NCI-H526 treated with DMSO at 0.1 percent for 48 hours (cell line): ENCODE data around the gene ESRRG.

Experiments used
- DNase-seq: peaks from one replicate; lab custom pipeline; 2025; lab: John Stamatoyannopoulos, UW

Gene ESRRG

DNA sequence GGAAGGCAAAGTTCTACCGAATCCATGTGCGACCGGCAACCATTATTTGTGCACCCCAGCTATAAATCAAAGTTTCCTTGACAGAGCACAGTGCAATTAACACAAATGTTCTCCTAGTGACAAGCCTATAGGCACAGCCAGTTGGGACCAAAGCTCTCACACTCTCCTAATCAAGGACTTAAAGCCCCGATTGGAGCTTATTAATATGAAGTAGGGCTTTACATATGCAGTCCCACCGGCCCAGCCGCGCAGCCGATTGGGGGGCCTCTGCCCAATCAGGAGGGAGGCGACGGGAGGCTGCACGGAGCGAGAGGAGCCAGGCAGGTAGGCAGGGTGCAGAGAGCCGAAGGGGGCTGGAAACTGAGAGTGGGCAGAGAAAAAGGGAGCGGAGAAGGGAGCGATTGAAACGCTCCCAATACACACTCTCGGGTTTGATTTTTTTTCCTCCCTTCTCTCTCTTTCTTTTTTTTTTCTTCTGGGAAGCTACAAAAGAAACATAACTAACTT, at the start of gene ESRRG:
Gene ESRRG, minus strand, starts transcription at position 156 of the 507 bp plus-strand sequence. Its CDS starts 130 bp downstream, at position 26.
- peak; percentile 66 for DNase-seq

DNA sequence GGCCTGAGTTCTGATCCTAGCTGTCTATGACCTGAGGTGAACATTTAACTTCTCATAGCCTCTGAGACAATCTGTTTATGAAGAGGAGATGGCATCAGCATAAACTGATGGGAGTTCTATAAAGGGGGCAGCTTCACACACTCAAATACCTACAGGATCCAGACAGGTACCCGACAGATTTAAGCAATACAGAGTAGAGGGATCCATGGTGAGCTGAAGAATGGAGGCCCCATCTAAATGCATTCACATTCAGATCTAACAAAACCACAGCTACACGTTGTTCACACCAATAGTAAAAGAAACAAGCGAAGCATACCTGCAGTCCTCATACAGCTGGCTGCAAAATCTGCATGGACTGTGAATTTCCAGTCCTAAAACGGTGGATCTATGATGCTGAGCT, 48.7 kb upstream of the ESRRG start:
- no peak for DNase-seq

DNA sequence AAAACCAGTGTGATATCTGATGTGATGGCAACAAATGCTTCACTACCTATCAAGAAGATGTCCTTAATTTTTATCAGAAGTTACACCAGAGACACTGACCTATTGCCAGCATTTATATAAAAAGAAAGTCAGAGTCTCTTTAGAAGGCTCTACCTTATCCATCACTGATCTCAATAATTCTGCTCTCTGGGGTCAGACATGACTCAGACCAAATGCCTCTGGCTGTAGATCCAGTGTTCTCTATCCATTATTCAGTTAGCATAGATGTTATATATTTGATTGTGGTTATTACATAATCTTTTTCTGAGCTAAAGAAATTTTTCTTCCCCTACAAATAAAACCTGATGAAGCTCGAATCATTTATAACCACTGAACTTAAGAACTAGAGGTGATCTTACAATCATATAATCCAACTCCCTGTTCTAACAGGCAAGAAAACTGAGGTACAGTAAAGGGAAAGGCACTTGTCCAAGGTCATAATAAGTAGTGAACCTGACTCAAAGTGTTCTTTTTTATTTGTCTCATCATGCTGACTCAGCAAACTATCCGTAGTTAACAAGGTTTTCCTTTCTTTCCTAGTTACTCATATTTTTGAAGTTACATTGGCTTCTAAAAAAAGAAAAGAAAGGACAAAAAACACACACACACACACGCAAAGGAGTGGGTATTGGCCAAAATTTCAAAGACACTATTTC, 43.6 kb upstream of the ESRRG start:
- no peak for DNase-seq

DNA sequence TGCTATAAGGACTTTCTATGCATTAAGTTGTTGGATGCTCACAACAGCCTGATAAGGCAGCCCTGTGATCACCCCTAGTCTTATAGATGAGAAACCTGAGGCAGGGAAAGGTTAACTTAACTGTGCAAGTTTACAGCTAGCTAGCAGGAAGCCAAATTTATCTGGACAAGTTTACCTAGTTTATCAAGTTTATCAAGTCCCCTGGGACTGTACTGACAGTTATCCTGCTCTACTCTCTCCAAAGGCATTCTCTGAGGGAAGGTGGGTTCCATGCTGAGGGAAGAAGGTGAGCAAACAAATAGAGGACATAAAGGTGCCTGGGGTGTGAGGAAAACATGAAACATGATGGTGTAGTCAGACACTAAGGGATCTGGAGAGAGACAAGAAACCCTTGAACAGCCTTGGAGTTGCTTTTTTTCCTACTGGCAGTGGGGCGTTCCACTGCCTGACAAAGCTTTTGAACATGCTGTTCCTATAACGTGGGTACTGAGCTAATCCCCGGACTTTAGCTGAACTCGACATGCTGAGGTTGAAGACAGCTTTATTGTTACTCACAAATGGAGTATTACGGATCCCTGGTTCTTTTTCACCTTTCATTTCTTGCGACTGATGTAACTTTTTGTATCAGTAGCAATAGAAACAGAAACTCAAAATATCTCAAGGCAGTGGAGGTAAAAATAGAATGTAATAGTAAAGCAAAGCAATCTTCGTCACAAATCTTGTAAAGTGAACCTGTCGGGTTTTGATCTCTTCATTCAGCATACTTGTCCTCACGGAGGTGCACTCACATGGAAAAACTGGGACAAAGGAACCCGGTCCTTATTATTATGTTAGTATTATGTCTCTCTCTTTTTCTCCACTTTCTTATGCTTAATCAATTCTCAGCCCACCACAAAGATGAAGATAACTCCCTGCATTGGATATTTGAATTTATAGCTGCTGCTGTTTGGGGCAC, 42.4 kb upstream of the ESRRG start:
- DNase-seq = no peak

DNA sequence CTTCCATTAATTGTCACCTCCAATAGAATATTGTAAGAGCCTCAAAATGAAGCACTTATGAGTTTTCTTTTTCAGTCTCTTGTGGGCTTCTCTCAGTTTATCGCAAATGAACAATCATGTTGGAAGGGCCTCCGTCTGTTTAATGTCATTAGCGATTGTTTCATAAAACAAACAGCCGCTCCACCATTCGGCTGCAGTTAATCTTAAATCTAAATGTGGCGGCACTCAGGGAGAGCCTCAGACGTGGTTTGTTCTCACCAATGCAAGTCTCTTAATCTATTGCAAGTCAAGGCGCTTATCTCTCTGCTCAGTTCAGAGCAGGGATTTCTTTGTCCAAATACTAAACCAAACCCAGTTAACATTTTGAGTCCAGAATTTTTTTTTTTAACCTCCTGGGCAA, 34.9 kb upstream of the ESRRG start:
- DNase-seq = no peak

DNA sequence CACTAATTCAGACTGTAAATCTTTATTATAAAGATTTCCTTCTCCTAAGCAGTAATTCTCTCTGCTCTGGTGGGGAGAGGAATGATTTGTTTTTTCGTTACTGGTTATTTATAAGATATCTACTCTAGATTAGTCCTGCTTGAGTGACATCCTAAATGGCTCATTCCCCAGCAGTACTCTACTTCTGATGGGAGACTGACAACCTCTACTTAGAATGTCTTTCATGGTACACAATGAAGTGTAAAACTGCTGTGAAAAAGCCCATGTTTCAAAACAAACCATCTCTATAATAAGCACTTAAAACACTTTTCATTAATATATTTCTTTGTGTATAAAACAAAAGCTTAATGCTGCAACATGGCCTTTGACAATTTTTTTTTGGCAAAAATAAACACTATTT, 33.9 kb upstream of the ESRRG start:
- no peak for DNase-seq

DNA sequence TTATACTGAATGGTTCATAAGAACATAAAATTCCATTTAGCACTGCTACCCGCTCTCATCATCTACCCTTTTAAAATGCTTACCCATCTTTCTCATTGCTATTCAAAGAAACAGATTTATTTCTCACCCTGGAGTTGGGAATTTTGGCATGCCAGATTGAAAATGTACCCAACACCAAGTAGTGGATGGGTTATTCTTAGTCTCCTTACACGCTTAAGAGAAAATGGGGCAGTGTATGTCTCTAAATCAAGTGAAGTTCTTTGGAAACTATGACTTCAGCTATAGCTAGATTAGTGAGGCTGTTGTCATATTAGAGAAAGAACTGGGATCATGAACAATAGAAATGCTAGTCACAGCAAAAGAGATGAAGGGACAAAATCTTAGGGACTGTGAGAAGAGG, 27.7 kb upstream of the ESRRG start:
- DNase-seq = no peak

DNA sequence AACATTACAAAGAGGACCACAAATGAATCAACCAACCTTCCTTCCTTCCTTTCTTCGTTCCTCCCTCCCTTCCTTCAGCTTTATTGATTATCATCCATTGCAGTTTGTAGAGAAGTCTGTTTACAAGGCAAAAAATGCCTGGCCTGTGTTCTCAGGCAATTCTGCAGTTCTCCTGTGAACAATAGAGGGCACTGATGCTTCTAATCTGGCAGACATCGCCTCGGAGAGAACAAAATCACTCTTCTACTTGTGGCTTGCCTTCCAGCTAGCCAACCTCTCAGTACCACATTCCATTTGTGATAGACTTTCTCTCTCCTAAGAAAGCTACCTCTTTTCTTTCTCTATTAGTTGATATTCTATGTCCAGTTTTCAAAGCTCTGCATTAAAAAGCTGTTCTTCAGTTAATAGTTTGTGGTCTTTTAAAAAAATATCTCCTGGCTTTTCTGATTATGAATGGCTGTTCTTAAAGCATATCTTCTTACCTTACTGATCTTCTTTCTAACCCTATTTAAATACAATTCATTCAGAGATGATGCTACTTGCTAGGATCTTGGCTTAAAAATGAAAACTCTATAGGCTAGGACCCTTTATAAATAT, 26.9 kb upstream of the ESRRG start:
- peak; percentile 28 for DNase-seq

DNA sequence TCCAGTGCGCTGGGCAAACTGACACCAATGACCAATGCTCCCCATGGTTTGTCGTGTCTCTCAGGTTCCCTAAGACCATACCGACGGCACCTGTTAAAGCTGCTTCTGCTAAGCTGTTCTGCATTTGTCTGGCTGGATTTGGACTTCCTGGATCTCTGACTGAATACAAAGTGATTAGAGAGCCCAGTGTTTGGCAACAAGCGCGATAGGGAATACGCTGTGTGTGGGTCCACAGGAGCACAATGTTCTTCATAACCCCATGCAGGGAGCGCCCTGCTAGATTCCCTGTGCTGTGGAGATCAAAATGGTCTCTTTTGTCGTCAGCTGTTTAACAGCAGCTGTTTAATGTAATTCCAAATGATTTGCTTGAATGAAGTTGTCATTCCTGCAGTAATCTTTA, 26.0 kb upstream of the ESRRG start:
- DNase-seq = no peak

DNA sequence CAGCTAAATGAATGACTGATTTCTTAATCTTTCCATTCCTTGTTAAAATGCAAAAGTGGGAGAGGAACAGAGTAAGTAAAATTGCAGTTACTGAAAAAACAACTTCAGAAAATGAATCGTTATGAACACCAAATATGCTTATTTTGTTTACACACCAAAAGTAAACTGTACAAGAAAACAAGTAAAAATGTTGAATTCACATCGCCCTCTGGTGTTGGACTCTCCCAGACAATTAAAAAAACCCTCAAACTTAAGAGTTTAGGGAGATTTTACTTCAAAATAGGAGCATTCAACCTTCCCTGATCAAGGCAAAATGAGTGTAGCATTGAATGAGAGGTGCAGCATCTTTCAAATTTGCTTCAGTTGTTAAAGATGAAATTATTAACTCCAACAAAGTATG, 19.4 kb upstream of the ESRRG start:
- no peak for DNase-seq

DNA sequence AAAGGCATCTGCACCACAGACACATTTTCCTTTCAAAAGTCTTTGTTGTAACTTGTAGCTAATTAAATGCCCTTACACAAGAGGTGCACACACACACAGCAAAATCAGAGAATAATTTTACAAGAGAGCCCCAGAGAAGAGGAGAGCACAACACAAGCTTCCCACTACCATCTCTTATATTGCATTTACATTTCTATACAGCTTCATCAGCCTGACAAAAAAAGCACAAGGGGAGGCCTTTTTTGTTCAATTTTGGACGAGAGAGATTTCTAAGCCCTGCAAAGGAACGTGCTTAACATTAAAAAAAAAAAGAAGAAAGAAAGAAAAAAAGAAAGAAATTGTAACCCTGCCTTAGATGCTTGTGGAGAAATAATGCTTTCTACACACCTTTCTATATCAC, 17.1 kb upstream of the ESRRG start:
- DNase-seq = no peak

DNA sequence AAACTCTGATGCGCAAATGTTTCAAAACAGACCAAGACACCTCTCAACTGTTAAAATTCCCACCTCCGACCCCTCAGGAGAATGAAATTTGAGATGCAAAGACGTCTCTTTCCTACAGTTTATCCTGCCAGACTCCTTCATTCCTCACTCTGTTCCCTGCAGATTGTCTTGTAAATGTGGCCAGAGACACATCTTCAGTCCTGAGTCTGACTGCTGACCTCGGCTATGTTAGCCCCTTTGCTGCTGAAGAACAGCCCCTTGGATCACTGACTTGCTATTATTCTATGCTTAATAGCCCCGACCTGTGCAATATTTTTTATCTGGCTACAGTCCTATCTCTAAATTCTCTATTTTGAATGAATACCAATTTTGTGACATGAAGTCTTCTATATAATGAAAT, 16.6 kb upstream of the ESRRG start:
- no peak for DNase-seq

DNA sequence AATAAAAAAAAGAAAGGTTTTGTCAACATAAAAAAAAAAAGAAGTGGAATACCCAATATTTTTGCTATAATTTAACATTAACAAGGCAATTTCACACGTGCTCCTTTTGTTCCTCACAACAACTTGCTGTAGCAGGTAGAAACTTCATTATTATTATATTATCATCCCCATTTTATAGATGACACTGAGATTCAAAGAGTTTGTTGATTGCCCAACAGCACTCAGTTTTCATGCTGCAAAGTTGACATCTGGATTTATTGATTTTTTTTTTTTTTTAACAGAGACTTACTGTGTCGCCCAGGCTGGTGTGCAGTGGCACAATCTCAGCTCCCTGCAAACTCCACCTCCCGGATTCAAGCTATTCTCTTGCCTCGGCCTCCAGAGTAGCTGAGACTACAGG, 8.9 kb upstream of the ESRRG start:
- no peak for DNase-seq

DNA sequence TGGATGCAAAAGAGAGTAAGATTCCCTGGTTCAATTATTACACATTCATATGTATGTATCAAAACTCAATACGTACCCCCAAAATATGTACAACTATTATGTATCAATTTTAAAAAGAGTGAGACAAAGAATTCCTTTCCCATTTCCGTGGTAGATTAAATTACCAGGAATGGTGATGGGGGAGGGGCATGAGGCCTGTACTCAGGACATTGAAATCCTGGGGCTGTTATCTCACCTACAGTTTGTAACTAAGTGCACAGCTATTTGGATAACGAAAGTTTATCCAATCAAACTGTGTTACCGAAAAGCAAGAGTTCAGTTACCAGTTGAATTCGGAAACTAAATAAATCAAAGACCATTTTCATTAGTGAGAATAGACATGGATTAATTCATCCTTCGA, 8.3 kb upstream of the ESRRG start:
- no peak for DNase-seq

DNA sequence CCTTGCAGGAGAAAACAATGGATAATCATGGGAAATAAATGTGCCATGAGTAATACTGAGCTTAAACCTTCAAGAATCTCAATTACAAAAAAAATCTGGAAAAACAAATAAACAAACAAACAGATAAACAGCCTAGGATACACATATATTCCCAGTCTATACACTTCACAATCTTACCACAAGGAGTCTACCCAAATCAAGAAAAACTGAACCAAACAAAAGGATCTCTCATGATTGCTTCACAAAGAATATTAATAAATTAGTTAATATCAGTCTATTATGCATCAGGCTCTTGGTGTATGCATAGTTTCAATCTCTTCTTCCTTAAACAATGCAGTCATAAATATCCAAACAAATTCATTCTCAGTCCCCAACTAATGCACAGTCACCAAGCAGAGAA, 3.2 kb upstream of the ESRRG start:
- no peak for DNase-seq

DNA sequence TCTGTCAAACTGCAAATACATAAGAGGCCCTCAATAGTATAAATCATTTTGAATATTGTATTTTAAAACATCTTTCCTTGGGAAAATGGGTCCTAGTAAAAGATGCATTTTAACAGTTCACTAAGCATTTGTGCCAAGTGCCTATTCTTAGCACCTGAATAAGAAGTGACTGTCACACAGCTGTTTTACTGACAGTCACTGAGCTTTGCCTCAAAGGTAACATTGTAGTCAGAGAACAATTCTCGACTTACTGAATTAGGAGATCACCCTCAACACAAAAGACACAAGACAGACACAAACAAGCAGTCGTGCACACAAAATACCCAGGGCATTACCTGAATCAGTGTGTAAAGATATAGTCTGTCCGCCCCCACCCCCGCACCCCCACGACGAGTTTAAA, 408 bp downstream of the ESRRG start:
- DNase-seq = peak; percentile 24

DNA sequence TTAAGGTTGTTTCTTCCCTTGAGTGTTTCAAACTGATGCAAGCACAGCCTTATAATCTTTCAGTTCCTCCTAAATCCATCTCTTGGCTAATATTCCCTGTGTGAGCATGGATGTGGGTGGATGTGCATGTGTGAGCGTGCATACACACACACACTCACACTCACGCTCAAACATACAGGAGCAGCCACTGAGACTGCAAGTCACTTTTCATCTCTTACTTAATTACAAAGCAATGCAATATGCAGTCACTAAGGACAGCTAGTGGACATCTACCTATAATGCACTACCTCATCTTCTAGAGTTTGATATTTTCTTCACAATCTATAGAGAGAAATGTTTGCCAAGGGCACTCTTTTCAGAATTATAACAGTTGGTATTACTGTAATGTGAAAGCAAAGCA, 1.4 kb downstream of the ESRRG start:
- DNase-seq = no peak

DNA sequence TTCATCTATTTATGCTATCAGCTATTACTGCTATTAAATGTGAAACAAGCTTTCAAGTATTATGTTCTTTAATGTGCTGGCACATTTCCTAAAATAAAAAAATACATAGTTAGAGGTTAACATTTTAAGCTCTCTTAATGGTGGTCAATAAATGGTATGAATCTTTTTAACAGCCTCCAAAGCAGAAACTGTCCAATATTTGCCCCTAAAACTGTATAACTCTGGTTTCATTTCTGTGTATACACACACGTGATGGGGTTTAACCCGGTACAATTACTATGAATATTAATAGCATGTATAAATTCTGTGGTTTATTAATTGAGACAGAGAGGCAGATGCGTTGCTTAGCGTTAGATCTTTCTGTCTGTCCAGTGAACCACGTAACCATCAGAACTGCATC, 2.2 kb downstream of the ESRRG start:
- DNase-seq = no peak

DNA sequence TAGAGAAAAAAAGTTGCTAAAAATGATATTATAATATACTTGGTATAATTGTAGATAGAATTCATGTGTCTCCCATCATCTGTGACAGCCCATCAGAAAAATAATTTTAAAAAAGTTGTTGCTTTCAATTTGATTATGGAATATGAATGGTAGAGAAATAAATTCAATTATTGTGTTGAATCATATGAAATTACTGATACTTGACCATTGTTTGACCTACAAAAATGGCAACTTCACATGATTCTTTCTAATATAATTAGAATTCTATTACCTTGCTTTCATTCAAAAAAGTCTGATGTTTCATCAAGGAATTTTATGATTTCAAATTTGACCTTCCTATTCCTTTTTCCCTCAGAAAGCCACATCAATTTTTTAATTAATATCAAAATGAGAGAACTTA, 11.5 kb downstream of the ESRRG start:
- DNase-seq = no peak

DNA sequence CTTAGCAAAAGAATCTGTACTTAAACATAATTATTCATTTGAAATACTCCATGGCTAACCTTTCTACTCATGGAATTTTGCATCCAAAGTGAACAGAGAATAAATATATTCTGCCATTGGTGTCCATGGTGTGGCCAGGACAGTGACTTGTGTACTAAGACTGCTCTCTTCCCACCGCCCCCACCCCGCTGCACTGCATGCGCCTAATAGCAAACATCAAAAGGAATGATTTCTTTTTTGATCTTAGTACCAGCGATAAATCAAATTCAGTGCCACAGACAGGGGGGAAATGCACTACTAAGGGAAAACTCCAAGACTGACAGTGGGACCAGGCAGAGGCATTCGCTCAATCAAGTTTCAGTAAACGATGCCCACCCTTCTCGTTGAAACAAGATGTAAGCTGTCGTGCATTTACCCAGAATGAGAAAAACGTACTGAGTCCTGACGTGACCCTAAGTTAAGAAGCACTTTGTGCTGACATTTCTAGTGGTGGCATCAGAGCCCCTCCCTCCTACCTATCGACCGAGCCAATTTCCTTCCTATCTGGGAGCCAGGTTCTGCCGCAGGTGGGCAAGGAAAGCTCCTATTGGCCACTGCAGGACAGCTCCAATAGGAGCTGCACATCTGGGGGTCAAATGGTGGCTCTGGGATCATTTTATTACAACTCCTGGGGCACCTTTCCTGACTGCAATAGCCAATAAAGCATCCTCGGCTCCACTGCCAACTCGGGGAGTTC, 12.5 kb downstream of the ESRRG start:
- no peak for DNase-seq

DNA sequence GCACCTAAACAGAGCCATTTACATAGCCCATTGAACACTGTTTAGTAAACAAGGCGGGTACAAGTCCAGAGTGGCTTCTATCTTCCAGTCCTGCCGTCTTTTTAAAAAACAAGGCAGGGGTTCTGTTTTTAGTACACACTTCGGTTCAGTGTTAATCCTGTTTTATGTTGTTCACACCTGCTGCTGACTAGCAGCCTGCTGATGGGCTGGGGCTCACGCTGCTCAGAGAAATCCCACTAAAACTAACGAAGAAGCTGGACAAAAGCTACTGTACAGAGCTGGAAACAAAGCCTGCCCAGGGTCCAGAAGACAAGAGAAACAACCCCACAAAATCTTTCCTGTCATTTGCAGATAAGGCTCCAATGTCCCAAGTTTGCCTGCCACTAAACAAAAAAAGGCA, 13.2 kb downstream of the ESRRG start:
- no peak for DNase-seq

DNA sequence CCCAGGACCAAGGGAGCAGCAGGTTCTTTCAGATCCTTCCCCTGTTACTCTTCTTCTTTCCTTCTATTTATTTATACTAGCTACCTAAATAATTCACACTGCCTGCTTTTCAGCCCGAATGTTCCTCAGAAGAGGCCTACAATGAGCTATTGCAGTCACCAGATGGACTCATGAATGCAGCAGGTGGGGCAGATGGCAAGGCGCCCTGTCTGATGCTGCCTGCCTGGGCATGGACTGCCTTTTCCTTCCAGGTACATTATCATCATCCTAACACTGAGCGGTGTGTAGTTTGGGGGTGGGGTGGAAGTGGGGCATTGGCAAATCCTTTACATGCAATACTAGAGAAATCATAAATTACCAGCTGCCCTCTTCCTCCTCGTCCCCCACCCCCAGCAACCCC, 17.6 kb downstream of the ESRRG start:
- DNase-seq = peak; percentile 46
